HepG2 (cell line): ENCODE results near the gene RIF1. TPM values are rescaled to one million over a fixed set of nuclear protein-coding genes. Genes with fewer than 3 reads are reported as not detected.

ENCODE experiments used
- ATAC-seq: fragments of 200-7000 bp; cut with Tn5 transposase; 3 replicates; pipeline ENCODE4 v1.9.1; 2020; ENCODE audit warnings: mild to moderate bottlenecking, moderate library complexity
- BruUV-seq: library from RNA; stranded (reverse); fragments of 400-500 nt; replicated peaks from 2 replicates; lab custom pipeline; 2021; lab: Mats Ljungman, UMichigan
- CTCF ChIA-PET: fragments of 300-600 bp; formaldehyde crosslinking; extraction: SDS; loops from one replicate; lab custom pipeline; 2021; ENCODE audit warnings: low total read pairs, inconsistent platforms, low intra/inter-chr PET ratio; lab: Yijun Ruan, JAX
- POLR2A ChIA-PET: fragments of 350-600 bp; sonication (Branson Sonifier 250); formaldehyde crosslinking; loops from one replicate; lab custom pipeline; 2020; ENCODE audit warnings: antibody characterized with exemption, inconsistent platforms; lab: Yijun Ruan, JAX
- DNase-seq: peaks from one replicate; pipeline ENCODE4 v3.0.0-alpha.2; 2015; ENCODE audit warnings: low spot score
- FAIRE-seq: peaks from 3 replicates; lab custom pipeline; 2011; peaks lifted over from hg19 to GRCh38; lab: Jason Lieb, UNC
- H2AFZ ChIP-seq: one replicate; pipeline ENCODE4 v1.6.1; 2011; ENCODE audit warnings: low read length, inconsistent platforms
- H3K27ac ChIP-seq: fragments of 300-600 bp; 3 replicates; pipeline ENCODE4 v1.8.0; 2011; ENCODE audit warnings: mixed run types, mild to moderate bottlenecking, mixed read lengths, low read length, inconsistent platforms; ENCODE audit not compliant: insufficient read depth; ENCODE audit errors: extremely low read length
- H3K27me3 ChIP-seq, 2 experiments: fragments of 200-600 bp in 1 of 2; 2 replicates in 1 of 2; 3 replicates in 1 of 2; pipeline versions ENCODE4 v1.6.0 to v1.8.0; 2011; ENCODE audit warnings: low read length in 2 of 2, mild to moderate bottlenecking in 2 of 2, moderate library complexity in 2 of 2, inconsistent platforms in 1 of 2; ENCODE audit not compliant: insufficient read depth in 2 of 2, control insufficient read depth in 1 of 2
- H3K36me3 ChIP-seq, 2 experiments: fragments of 200-600 bp in 1 of 2; replicated peaks in 1 of 2; 2 replicates in 1 of 2; 3 replicates in 1 of 2; pipeline versions ENCODE4 v1.5.1 to v1.8.0; 2011; ENCODE audit warnings: low read length in 2 of 2, inconsistent platforms in 1 of 2; ENCODE audit not compliant: insufficient read depth in 2 of 2, control insufficient read depth in 1 of 2
- H3K4me1 ChIP-seq: 2 replicates; pipeline ENCODE4 v1.5.1; 2012; ENCODE audit warnings: low read length, inconsistent platforms; ENCODE audit not compliant: insufficient read depth
- H3K4me2 ChIP-seq: 2 replicates; pipeline ENCODE4 v1.6.0; 2011; ENCODE audit warnings: low read depth, low read length, inconsistent platforms
- H3K4me3 ChIP-seq, 3 experiments: fragments of 200-600 bp in 1 of 3; sonication (generic), shearing (Covaris generic) in 1 of 3; replicated peaks in 1 of 3; 2 replicates each; pipeline ENCODE4 v1.5.1; 2011 to 2016; ENCODE audit warnings: low read length in 3 of 3, inconsistent platforms in 2 of 3, low read depth in 2 of 3, mild to moderate bottlenecking in 2 of 3, control low read depth in 1 of 3, mixed read lengths in 1 of 3; ENCODE audit not compliant: insufficient read depth in 1 of 3
- H3K79me2 ChIP-seq: one replicate; pipeline ENCODE4 v1.6.1; 2011; ENCODE audit warnings: low read length, inconsistent platforms; ENCODE audit not compliant: insufficient read depth
- H3K9ac ChIP-seq: 2 replicates; pipeline ENCODE4 v1.6.0; 2011; ENCODE audit warnings: mild to moderate bottlenecking, low read depth, low read length, inconsistent platforms; ENCODE audit not compliant: insufficient read depth
- H3K9me3 ChIP-seq: 2 replicates; pipeline ENCODE4 v1.5.1; 2012; ENCODE audit warnings: mild to moderate bottlenecking, low read length
- H4K20me1 ChIP-seq: 2 replicates; pipeline ENCODE4 v1.6.0; 2011; ENCODE audit warnings: inconsistent platforms, mild to moderate bottlenecking, low read length, moderate library complexity; ENCODE audit not compliant: insufficient read depth
- ATF7 ChIP-seq, 2 experiments: fragments of 450-650 bp in 1 of 2; sonication (generic) in 1 of 2; formaldehyde crosslinking in 1 of 2; IDR thresholded peaks; 2 replicates each; pipeline versions ENCODE4 v1.4.0 to v1.6.1; 2016 to 2020; ENCODE audit warnings: antibody characterized with exemption in 1 of 2, mild to moderate bottlenecking in 1 of 2, missing genetic modification reagents in 1 of 2
- CCDC6 ChIP-seq: sonication (generic); formaldehyde crosslinking; IDR thresholded peaks from 2 replicates; pipeline ENCODE4 v1.8.1; 2022; ENCODE audit warnings: mild to moderate bottlenecking, missing genetic modification reagents, moderate library complexity
- GLI4 ChIP-seq: sonication (generic); formaldehyde crosslinking; IDR thresholded peaks from 2 replicates; pipeline ENCODE4 v1.5.1; 2020; ENCODE audit warnings: missing genetic modification reagents, mild to moderate bottlenecking, moderate library complexity, borderline replicate concordance
- PBX2 ChIP-seq: IDR thresholded peaks from 2 replicates; pipeline ENCODE4 v1.6.1; 2016; ENCODE audit warnings: control low read depth
- ZBTB20 ChIP-seq: sonication (generic); formaldehyde crosslinking; IDR thresholded peaks from 2 replicates; pipeline ENCODE4 v1.8.1; 2023; ENCODE audit warnings: missing genetic modification reagents, low read depth, mild to moderate bottlenecking, borderline replicate concordance
- ZSCAN22 ChIP-seq: sonication (generic); formaldehyde crosslinking; IDR thresholded peaks from 2 replicates; pipeline ENCODE4 v1.4.0; 2020; ENCODE audit warnings: mild to moderate bottlenecking, missing genetic modification reagents
- WGBS: methylation state at CpG from one replicate; pipeline ENCODE4 v1.1.6; 2017; ENCODE audit warnings: low lambda C conversion rate; 5-methylcytosine and 5-hydroxymethylcytosine counted together
- in situ Hi-C: cut with HindIII; loops from 2 replicates; pipeline ENCODE4 v1.10.0; 2017; ENCODE audit warnings: low pct_unique_long_range_greater_than_20kb; ENCODE audit not compliant: extremely low pct_ligation_motif_present
- intact Hi-C: fragments of 100-400 bp; cut with micrococcal nuclease; formaldehyde crosslinking; loops from one replicate; pipeline ENCODE4 v1.10.0; 2022; ENCODE audit not compliant: unreplicated experiment
- polyA plus RNA-seq, 8 experiments: library from polyadenylated mRNA; depleted of rRNA in 3 of 8; stranded (reverse) in 7 of 8; unstranded in 1 of 8; fragments of >200 nt; fragmentation: Illumina TruSeq in 4 of 8; extraction: Trizol in 4 of 8; gene quantifications; 2 replicates each; pipeline versions ENCODE4 v1.2.1 to v1.2.3, GENCODE V29; 2011 to 2016; ENCODE audit warnings: low read depth in 4 of 8, missing spikeins in 1 of 8, mixed read lengths in 1 of 8; ENCODE audit not compliant: insufficient read depth in 1 of 8
- total RNA-seq, 5 experiments: library from RNA; depleted of rRNA; stranded (reverse); fragments of >200 nt; fragmentation: Illumina TruSeq; extraction: Trizol; gene quantifications; 2 replicates each; pipeline ENCODE4 v1.2.3, GENCODE V29; 2016; ENCODE audit warnings: low read depth in 1 of 5

RIF1 gene
- total and polyA plus RNA-seq, 2 of the 13 experiments (the other 11 are each of a cell fraction or from before 2014, with no cell fraction given) = 12.1 to 73.6 TPM

- TF ChIP-seq PBX2 (CRISPR knock-in tag) (no peak), GLI4 (CRISPR knock-in tag) (no peak), ZBTB20 (CRISPR knock-in tag) (no peak), CCDC6 (CRISPR knock-in tag) (no peak)
Observed at GRCh38 chr2:151361674-151362370, 47.9 kb upstream of the RIF1 start (continued).

- H3K9me3 ChIP-seq = no peaks in the 10 kb centered on the region
- DNase-seq (no peak), ATAC-seq (no peak), FAIRE-seq (no peak)
- no peaks in the 10 kb centered on the region for H3K4me1 ChIP-seq
- in situ Hi-C loops = no loop called here
- H2AFZ ChIP-seq = no peak overlapping the region
- no peak overlapping the region for H3K4me3 ChIP-seq
- H3K27me3 ChIP-seq = no peaks in the 10 kb centered on the region; a peak in 1 of 5 replicates
- no peak overlapping the region for H3K9ac ChIP-seq
- 53% methylated on average over 8 of the region's 8 CpGs for WGBS
- no peak for TF ChIP-seq ZSCAN22 (CRISPR knock-in tag)
- peak; percentile 82 for TF ChIP-seq ATF7 (IDR thresholded peaks at IDR 0.05)
- TF ChIP-seq ATF7 (CRISPR knock-in tag; IDR thresholded peaks at IDR 0.05) = no peak
- ChIA-PET CTCF (no interaction called here), POLR2A (no interaction called here)
- H3K79me2 ChIP-seq = no peaks in the 10 kb centered on the region
- no peaks in the 10 kb centered on the region; the same call in 1 of the 2 replicates for H4K20me1 ChIP-seq
- no peak overlapping the region for H3K27ac ChIP-seq
- H3K36me3 ChIP-seq = no peaks in the 10 kb centered on the region
- intact Hi-C loops = no loop called here
- H3K4me2 ChIP-seq = no peak overlapping the region
- BruUV-seq = no TSS peak
Observed at GRCh38 chr2:151363709-151364108, 46.0 kb upstream of the RIF1 start.
